Lower leg skin (tissue), 3 donors: ENCODE measurements around the gene ABR.

Source experiments
- POLR2A ChIP-seq, 2 donors: fragments of 450-650 bp; IDR thresholded peaks; one replicate each; pipeline ENCODE4 v1.6.1; 2016 to 2017; ENCODE audit warnings: antibody characterized with exemption in 2 of 2, mild to moderate bottlenecking in 1 of 2, moderate library complexity in 1 of 2
- TF ChIP-seq, protein P1 (sequence below), 3 donors: fragments of 450-650 bp; IDR thresholded peaks; one replicate each; pipeline ENCODE4 v1.5.1; 2016; ENCODE audit warnings: antibody characterized with exemption in 3 of 3, mild to moderate bottlenecking in 3 of 3, moderate library complexity in 2 of 3

DNA sequence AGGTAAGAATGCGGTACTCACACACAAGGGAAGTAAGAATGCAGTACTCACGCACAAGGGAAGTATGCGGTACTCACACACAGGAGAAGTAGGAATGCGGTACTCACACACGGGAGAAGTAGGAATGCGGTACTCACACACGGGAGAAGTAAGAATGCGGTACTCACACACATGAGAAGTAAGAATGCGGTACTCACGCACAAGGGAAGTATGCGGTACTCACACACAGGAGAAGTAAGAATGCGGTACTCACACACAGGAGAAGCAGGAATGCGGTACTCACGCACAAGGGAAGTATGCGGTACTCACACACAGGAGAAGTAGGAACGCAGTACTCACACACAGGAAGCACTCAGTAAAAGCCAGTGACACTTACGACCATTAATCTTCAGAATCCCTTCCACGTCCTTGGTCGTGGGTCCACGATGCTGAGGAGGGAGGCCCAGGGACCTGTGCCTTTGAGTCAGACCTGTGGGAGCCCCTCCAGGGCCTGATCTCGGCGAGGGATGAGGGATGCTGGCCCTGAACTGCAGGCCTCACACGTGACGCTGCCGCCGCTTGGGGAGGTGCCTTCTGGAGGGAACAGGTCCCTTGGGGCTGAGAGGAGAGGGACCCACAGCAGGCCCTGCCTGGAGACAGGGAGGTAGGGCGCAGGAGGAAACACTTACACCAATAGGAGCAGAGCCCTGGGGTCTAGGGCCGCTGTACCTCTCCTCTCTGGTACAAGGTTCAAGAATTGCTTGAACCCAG lies 20.2 kb downstream of the ABR start:
- TF ChIP-seq, protein P1, sequence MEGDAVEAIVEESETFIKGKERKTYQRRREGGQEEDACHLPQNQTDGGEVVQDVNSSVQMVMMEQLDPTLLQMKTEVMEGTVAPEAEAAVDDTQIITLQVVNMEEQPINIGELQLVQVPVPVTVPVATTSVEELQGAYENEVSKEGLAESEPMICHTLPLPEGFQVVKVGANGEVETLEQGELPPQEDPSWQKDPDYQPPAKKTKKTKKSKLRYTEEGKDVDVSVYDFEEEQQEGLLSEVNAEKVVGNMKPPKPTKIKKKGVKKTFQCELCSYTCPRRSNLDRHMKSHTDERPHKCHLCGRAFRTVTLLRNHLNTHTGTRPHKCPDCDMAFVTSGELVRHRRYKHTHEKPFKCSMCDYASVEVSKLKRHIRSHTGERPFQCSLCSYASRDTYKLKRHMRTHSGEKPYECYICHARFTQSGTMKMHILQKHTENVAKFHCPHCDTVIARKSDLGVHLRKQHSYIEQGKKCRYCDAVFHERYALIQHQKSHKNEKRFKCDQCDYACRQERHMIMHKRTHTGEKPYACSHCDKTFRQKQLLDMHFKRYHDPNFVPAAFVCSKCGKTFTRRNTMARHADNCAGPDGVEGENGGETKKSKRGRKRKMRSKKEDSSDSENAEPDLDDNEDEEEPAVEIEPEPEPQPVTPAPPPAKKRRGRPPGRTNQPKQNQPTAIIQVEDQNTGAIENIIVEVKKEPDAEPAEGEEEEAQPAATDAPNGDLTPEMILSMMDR (IDR thresholded peaks at IDR 0.05) = no peak
- TF ChIP-seq POLR2A (IDR thresholded peaks at IDR 0.05) = no peak
